COLO668 (cell line): ENCODE results near the gene NRIP3.

ENCODE experiments used
- DNase-seq: peaks from one replicate; lab custom pipeline; 2025; ENCODE audit not compliant: unreplicated experiment; lab: John Stamatoyannopoulos, UW

NRIP3 gene

DNA sequence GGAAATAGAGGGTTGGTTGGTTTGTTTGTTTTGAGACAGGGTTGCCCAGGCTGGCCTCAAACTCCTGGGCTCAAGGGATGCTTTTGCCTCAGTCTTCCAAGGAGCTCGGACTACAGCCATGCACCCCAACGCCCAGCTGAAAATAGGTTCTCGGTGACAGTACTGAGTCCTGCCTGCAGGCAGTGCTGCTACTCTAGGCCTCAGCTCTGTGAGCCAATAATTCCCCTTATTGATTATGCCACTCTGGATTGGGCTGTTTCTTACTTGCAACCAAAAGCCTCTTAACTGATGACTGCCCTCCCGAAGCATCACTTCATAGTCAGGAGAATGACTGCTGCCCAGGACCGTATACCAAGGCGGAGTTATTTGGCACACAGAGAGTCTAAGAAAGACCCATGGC lies 69.9 kb downstream of the NRIP3 start:
- DNase-seq, result no peak

DNA sequence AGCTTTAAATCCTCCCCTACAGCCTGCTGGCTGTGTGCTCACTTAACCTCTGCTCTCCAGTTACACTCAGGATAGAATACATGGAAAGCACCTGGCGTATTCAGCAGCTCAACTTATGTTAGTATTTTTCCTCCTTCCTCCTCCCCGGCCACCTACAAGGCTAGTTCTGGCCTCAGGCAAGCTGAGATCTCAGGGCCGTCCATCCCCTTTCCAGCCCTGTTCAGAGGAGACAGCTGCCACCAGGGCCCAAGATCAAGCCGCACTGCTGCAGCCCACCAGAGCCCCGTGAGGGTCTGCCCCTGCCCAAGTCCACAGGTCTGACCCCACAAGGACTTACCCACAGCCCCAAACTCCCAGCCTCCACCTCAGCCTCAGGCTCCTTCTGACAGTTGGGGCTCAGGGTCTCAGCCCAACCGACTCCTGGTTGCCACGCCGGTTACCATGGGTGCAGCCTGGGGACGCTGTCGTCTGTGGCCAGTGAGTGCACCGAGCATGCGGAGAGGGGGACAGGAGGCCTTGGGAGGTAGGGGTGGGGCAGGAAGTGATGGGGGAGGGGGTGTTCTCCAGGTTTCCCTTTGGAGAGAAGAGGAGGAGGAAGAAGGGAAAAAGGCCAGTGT lies 71.1 kb downstream of the NRIP3 start, which contains the start of gene C11orf16:
C11orf16 (minus strand) TSS at position 384 of the 617 bp plus-strand sequence. CDS start 639 bp downstream, outside the sequence.
- peak; percentile 22 for DNase-seq
